Measurements from ENCODE around the gene PDCD10. TPM values are rescaled to one million over a fixed set of nuclear protein-coding genes. Genes with fewer than 3 reads are reported as not detected.

PDCD10 gene
- total RNA-seq, 1 donor from 2014 or later, result 74.6 TPM

DNA sequence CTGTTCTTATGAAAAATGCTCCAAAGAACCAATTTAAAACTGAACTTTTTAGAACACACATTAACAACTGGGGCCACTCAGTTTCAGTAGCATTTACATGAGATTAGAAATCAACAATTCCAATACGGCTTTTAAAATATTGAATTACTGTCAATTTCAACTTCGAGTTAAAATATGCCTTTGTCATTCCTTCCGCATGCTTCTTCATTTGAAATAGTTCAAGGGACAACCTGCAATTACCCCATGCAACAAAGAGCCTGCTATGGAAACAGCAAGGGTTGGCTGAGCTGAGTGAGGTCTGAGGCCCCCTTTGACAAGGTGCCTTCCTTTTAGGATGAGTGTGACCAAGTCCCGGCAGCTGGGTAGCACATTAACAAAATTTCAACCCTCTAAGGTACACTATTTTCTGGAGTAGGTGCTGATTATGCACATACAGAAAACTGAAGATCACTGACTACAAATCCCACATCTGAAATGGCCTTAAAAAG is 11.6 kb downstream of the PDCD10 start:
- peaks cover 38% of the 10 kb centered on the region for H3K4me1 Mint-ChIP-seq (ENCODE audit: unreplicated experiment)
- H3K9me3 Mint-ChIP-seq (ENCODE audit: unreplicated experiment), result no peaks in the 10 kb centered on the region
- no peak overlapping the region for H3K4me3 Mint-ChIP-seq (ENCODE audit: unreplicated experiment)
- TF ChIP-seq, protein P1, sequence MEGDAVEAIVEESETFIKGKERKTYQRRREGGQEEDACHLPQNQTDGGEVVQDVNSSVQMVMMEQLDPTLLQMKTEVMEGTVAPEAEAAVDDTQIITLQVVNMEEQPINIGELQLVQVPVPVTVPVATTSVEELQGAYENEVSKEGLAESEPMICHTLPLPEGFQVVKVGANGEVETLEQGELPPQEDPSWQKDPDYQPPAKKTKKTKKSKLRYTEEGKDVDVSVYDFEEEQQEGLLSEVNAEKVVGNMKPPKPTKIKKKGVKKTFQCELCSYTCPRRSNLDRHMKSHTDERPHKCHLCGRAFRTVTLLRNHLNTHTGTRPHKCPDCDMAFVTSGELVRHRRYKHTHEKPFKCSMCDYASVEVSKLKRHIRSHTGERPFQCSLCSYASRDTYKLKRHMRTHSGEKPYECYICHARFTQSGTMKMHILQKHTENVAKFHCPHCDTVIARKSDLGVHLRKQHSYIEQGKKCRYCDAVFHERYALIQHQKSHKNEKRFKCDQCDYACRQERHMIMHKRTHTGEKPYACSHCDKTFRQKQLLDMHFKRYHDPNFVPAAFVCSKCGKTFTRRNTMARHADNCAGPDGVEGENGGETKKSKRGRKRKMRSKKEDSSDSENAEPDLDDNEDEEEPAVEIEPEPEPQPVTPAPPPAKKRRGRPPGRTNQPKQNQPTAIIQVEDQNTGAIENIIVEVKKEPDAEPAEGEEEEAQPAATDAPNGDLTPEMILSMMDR (IDR thresholded peaks at IDR 0.05; ENCODE audit: unreplicated experiment), result no peak
- H3K27ac Mint-ChIP-seq (ENCODE audit: unreplicated experiment), result peak overlapping the region; percentile 82
- peaks cover 9% of the 10 kb centered on the region for H3K36me3 Mint-ChIP-seq (ENCODE audit: low read depth, unreplicated experiment)
- H3K27me3 Mint-ChIP-seq (ENCODE audit: unreplicated experiment), result peaks cover 2% of the 10 kb centered on the region
- DNase-seq (ENCODE audit: low spot score), result no peak

DNA sequence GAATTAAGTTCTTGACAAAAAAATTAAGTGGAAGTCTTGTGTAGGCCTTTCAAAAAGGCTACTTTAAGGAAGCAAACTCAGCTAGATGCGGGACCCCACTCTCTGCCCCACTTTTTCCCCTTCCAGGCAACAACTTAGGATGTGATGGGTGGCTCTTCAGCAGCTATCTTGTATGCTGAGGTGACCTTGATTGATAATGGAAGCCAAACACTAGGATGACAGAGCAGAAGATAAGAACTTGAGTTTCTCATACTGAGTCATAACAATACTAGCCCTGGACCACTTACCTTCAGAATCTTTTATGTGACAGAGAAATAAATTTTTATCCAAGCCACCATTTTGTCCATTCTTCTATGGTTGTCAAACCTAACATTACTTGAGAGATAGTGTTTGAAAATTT is 16.1 kb downstream of the PDCD10 start:
- peaks cover 2% of the 10 kb centered on the region for H3K27me3 Mint-ChIP-seq (ENCODE audit: unreplicated experiment)
- TF ChIP-seq, protein P1 (IDR thresholded peaks at IDR 0.05; ENCODE audit: unreplicated experiment), result no peak
- no peak overlapping the region for H3K27ac Mint-ChIP-seq (ENCODE audit: unreplicated experiment)
- DNase-seq (ENCODE audit: low spot score), result no peak
- H3K9me3 Mint-ChIP-seq (ENCODE audit: unreplicated experiment), result no peaks in the 10 kb centered on the region
- H3K36me3 Mint-ChIP-seq (ENCODE audit: low read depth, unreplicated experiment), result peaks cover 27% of the 10 kb centered on the region
- peak overlapping the region; percentile 5 for H3K4me3 Mint-ChIP-seq (ENCODE audit: unreplicated experiment)
- H3K4me1 Mint-ChIP-seq (ENCODE audit: unreplicated experiment), result peaks cover 25% of the 10 kb centered on the region

GRCh38 chr3:167716920-167717319 is 17.8 kb downstream of the PDCD10 start:
- Mint-ChIP-seq H3K27me3 (ENCODE audit: unreplicated experiment) (peaks cover 2% of the 10 kb centered on the region), H3K4me1 (ENCODE audit: unreplicated experiment) (peaks cover 17% of the 10 kb centered on the region), H3K9me3 (ENCODE audit: unreplicated experiment) (no peaks in the 10 kb centered on the region), H3K4me3 (ENCODE audit: unreplicated experiment) (no peak overlapping the region), H3K36me3 (ENCODE audit: low read depth, unreplicated experiment) (peaks cover 27% of the 10 kb centered on the region), H3K27ac (ENCODE audit: unreplicated experiment) (no peak overlapping the region)
- no peak for DNase-seq (ENCODE audit: low spot score)
- TF ChIP-seq, protein P1 (IDR thresholded peaks at IDR 0.05; ENCODE audit: unreplicated experiment), result no peak

GRCh38 chr3:167714871-167715270 is 19.8 kb downstream of the PDCD10 start:
- TF ChIP-seq, protein P1 (IDR thresholded peaks at IDR 0.05; ENCODE audit: unreplicated experiment), result no peak
- DNase-seq (ENCODE audit: low spot score), result no peak
- Mint-ChIP-seq H3K4me1 (ENCODE audit: unreplicated experiment) (peaks cover 26% of the 10 kb centered on the region), H3K9me3 (ENCODE audit: unreplicated experiment) (no peaks in the 10 kb centered on the region), H3K27ac (ENCODE audit: unreplicated experiment) (no peak overlapping the region), H3K36me3 (ENCODE audit: low read depth, unreplicated experiment) (peaks cover 37% of the 10 kb centered on the region), H3K27me3 (ENCODE audit: unreplicated experiment) (peaks cover 2% of the 10 kb centered on the region), H3K4me3 (ENCODE audit: unreplicated experiment) (no peak overlapping the region)

DNA sequence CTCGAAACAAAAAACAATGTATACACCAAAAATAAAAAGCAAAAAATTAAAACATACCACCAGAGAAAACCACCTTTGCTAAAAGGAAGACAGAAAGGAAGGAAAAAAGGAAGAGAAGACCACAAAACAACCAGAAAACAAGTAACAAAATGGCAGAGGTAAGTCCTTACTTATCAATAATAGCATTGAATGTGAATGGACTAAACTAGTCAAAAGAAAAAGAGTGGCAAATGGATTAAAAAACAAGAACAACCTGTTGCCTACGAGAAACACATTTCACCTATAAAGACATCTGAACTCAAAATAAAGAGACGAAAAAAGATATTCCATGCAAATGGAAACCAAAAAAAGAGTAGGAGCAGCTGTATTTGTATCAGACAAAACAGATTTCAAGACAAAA is 22.2 kb downstream of the PDCD10 start:
- H3K27ac Mint-ChIP-seq (ENCODE audit: unreplicated experiment), result no peak overlapping the region
- peaks cover 32% of the 10 kb centered on the region for H3K36me3 Mint-ChIP-seq (ENCODE audit: low read depth, unreplicated experiment)
- H3K4me3 Mint-ChIP-seq (ENCODE audit: unreplicated experiment), result no peak overlapping the region
- TF ChIP-seq, protein P1 (IDR thresholded peaks at IDR 0.05; ENCODE audit: unreplicated experiment), result no peak
- DNase-seq (ENCODE audit: low spot score), result no peak
- peaks cover 2% of the 10 kb centered on the region for H3K27me3 Mint-ChIP-seq (ENCODE audit: unreplicated experiment)
- H3K4me1 Mint-ChIP-seq (ENCODE audit: unreplicated experiment), result peaks cover 34% of the 10 kb centered on the region
- no peaks in the 10 kb centered on the region for H3K9me3 Mint-ChIP-seq (ENCODE audit: unreplicated experiment)

All from endothelial cell (in vitro differentiated cells).